ENCODE results near the gene STAT4. TPM values are rescaled to one million over a fixed set of nuclear protein-coding genes. Genes with fewer than 3 reads are reported as not detected.

The STAT4 gene
- total RNA-seq, result 1 to 10 TPM in 1 of 4 donors, under 1 TPM in 2, not detected in 1; 0.34 to 2.7 (median 0.81) TPM

GRCh38 chr2:191150600-191151330 is at the start of gene STAT4:
Gene STAT4 (minus strand): TSS chr2:191150994. CDS start chr2:191148203, 2,791 bp downstream.
- Histone ChIP-seq H3K36me3 (no peaks in the 10 kb centered on the region), H3K4me1 (peaks cover 9% of the 10 kb centered on the region), H3K27me3 (no peaks in the 10 kb centered on the region), H3K9me3 (no peaks in the 10 kb centered on the region), H3K27ac (no peak within 1 kb of the TSS), H3K4me3 (peak within 1 kb of the TSS; percentile 58)
- peak in 1 of 2 donors; percentile 25 for TF ChIP-seq POLR2A (IDR thresholded peaks at IDR 0.05)
- no peak for TF ChIP-seq EP300 (IDR thresholded peaks at IDR 0.05)
- 5% methylated on average over 33 of the region's 33 CpGs for WGBS
- no peak for DNase-seq (ENCODE audit: low spot score in 2 of 2)

GRCh38 chr2:191199929-191200512 is 49.2 kb upstream of the STAT4 start:
- no peak overlapping the region for H3K4me3 ChIP-seq
- no peak for DNase-seq (ENCODE audit: low spot score in 2 of 2)
- H3K27me3 ChIP-seq, result no peaks in the 10 kb centered on the region
- H3K4me1 ChIP-seq, result peaks cover 8% of the 10 kb centered on the region
- H3K27ac ChIP-seq, result no peak overlapping the region
- no peaks in the 10 kb centered on the region for H3K36me3 ChIP-seq
- WGBS, result 97% methylated on average over 6 of the region's 6 CpGs
- no peak for TF ChIP-seq CTCF (IDR thresholded peaks at IDR 0.05)
- TF ChIP-seq POLR2AphosphoS5 (IDR thresholded peaks at IDR 0.05), result no peak
- TF ChIP-seq POLR2A (IDR thresholded peaks at IDR 0.05), result no peak
- no peak for TF ChIP-seq EP300 (IDR thresholded peaks at IDR 0.05)
- no peaks in the 10 kb centered on the region for H3K9me3 ChIP-seq

GRCh38 chr2:191198271-191198670 is 47.5 kb upstream of the STAT4 start:
- H3K9me3 ChIP-seq, result no peaks in the 10 kb centered on the region
- TF ChIP-seq CTCF (IDR thresholded peaks at IDR 0.05) (no peak), POLR2A (IDR thresholded peaks at IDR 0.05) (no peak), POLR2AphosphoS5 (IDR thresholded peaks at IDR 0.05) (no peak), EP300 (IDR thresholded peaks at IDR 0.05) (no peak)
- H3K4me1 ChIP-seq, result peaks cover 8% of the 10 kb centered on the region
- 92% methylated on average over 4 of the region's 4 CpGs for WGBS
- H3K4me3 ChIP-seq, result no peak overlapping the region
- no peak overlapping the region for H3K27ac ChIP-seq
- no peaks in the 10 kb centered on the region for H3K27me3 ChIP-seq
- DNase-seq (ENCODE audit: low spot score in 2 of 2), result no peak
- H3K36me3 ChIP-seq, result no peaks in the 10 kb centered on the region

- Histone ChIP-seq H3K36me3 (no peaks in the 10 kb centered on the region), H3K9me3 (no peaks in the 10 kb centered on the region), H3K27ac (no peak overlapping the region), H3K4me3 (no peak overlapping the region), H3K4me1 (peaks cover 3% of the 10 kb centered on the region), H3K27me3 (no peaks in the 10 kb centered on the region)
- WGBS, result 91% methylated on average over 3 of the region's 3 CpGs
- no peak for TF ChIP-seq POLR2AphosphoS5 (IDR thresholded peaks at IDR 0.05)
- TF ChIP-seq CTCF (IDR thresholded peaks at IDR 0.05), result no peak
- no peak for TF ChIP-seq POLR2A (IDR thresholded peaks at IDR 0.05)
- TF ChIP-seq EP300 (IDR thresholded peaks at IDR 0.05), result no peak
- DNase-seq (ENCODE audit: low spot score in 2 of 2), result no peak
Measured at GRCh38 chr2:191197096-191197495, 46.3 kb upstream of the STAT4 start.

GRCh38 chr2:191195021-191195420 is 44.2 kb upstream of the STAT4 start:
- Histone ChIP-seq H3K27ac (no peak overlapping the region), H3K4me1 (no peaks in the 10 kb centered on the region), H3K36me3 (no peaks in the 10 kb centered on the region), H3K9me3 (no peaks in the 10 kb centered on the region), H3K4me3 (no peak overlapping the region), H3K27me3 (no peaks in the 10 kb centered on the region)
- 71% methylated on average over 1 of the region's 1 CpG for WGBS
- TF ChIP-seq POLR2AphosphoS5 (IDR thresholded peaks at IDR 0.05), result no peak
- TF ChIP-seq EP300 (IDR thresholded peaks at IDR 0.05), result no peak
- TF ChIP-seq POLR2A (IDR thresholded peaks at IDR 0.05), result no peak
- TF ChIP-seq CTCF (IDR thresholded peaks at IDR 0.05), result no peak
- no peak for DNase-seq (ENCODE audit: low spot score in 2 of 2)
